AG04449 (cell line): ENCODE data around the gene CST4.
A peak's percentile ranks its signal among the peaks of the same experiment; 100 is the strongest.

Source experiments
- CTCF ChIA-PET: fragments of 350-600 bp; formaldehyde crosslinking; extraction: SDS; loops from one replicate; lab custom pipeline; 2021; ENCODE audit warnings: antibody characterized with exemption; lab: Yijun Ruan, JAX
- POLR2A ChIA-PET: fragments of 400-600, 350-600 bp; formaldehyde crosslinking; extraction: SDS; loops from one replicate; lab custom pipeline; 2020; ENCODE audit warnings: antibody characterized with exemption, inconsistent platforms; lab: Yijun Ruan, JAX
- DNase-seq: peaks from one replicate; pipeline ENCODE4 v3.0.0-alpha.2; 2010; ENCODE audit warnings: low read depth, low spot score
- H3K4me3 ChIP-seq: 2 replicates; pipeline ENCODE4 v1.5.1; 2011; ENCODE audit warnings: low read depth, mild to moderate bottlenecking, control low read depth, low read length
- TF ChIP-seq, protein P1 (sequence below): IDR thresholded peaks from one replicate; pipeline ENCODE4 v1.5.1; 2011; ENCODE audit warnings: mild to moderate bottlenecking, moderate library complexity, low read length, control low read depth, inconsistent platforms; ENCODE audit not compliant: insufficient read depth; ENCODE audit errors: missing control alignments

The CST4 gene

DNA sequence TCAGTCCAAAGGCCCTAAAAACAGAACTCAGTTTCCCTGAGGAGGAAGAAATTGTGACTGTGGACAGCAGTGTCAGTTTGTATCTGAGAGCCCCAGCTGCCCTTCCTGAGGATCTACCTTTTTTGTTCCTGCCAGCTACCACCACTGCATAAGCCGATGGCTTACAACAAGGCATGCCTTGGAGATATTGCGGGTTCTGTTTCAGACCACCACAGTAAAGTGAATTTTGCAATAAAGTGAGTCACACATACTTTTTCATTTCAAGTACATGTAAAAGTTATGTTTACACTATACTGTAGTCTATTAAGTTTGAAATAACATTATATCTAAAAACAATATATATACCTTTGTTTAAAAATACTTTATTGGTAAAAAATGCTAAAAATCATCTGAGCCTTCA, 41.5 kb downstream of the CST4 start:
- CTCF ChIA-PET, result no interaction called here

DNA sequence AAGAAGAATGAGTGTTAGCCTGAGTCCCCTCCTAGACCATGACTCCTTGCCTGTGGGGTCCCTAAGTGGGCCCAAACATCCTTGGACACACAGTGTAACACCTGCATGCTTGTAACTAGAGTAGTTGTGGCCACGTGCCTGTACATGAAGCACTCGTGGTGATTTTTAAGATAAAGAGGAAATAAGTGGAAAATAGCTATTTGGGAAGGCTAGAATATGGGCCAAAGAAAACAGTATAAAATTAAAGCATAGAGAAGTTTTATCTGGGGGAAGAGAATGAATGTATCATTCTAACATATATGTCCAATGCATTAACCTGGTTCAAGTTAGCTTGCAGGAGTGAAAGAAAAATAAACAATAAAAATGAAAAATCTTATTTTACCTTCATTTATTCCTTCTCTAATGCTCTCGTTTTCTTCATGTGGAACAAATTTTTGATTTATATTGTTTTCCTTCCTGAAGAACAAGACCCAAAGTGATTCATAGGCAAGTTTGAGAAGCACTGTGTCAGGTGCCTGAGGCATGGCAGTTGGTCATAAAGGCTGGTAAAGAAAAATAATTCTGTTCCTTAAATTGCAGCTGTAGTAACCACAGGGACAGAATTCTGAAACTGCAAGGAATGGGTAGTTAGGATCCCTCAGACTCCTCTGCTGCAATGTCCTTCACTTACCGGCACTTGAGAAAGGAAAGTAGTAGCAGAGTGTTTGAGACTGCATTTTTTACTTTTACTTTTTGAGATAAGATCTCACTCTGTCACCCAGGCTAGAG, 42.5 kb downstream of the CST4 start:
- ChIA-PET POLR2A (no interaction called here), CTCF (no interaction called here)
- DNase-seq, result no peak

More for the DNA sequence above, 41.5 kb downstream of the CST4 start:
- DNase-seq, result no peak
- no peak overlapping the region for H3K4me3 ChIP-seq
- TF ChIP-seq, protein P1, sequence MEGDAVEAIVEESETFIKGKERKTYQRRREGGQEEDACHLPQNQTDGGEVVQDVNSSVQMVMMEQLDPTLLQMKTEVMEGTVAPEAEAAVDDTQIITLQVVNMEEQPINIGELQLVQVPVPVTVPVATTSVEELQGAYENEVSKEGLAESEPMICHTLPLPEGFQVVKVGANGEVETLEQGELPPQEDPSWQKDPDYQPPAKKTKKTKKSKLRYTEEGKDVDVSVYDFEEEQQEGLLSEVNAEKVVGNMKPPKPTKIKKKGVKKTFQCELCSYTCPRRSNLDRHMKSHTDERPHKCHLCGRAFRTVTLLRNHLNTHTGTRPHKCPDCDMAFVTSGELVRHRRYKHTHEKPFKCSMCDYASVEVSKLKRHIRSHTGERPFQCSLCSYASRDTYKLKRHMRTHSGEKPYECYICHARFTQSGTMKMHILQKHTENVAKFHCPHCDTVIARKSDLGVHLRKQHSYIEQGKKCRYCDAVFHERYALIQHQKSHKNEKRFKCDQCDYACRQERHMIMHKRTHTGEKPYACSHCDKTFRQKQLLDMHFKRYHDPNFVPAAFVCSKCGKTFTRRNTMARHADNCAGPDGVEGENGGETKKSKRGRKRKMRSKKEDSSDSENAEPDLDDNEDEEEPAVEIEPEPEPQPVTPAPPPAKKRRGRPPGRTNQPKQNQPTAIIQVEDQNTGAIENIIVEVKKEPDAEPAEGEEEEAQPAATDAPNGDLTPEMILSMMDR, result no peak
- POLR2A ChIA-PET, result no interaction called here

DNA sequence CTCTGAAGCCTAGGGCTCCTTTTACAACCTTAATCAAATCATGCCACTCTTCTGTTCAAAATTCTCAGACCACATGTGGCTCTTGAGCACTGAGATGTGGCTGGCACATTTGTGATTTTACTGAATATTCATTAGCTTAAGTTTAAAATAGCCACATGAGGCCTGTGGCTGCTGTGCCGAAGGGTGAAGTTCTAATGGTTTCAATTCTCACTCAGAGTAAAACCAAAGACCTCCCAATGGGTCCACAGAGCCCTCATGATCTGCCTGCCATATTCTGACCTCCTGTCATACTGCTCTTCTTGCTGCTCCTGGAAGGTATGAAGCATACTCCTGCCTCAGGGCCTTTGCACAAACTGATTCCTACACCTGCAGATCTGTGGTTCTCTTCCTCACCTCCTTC, 43.3 kb downstream of the CST4 start:
- POLR2A ChIA-PET, result no interaction called here
- CTCF ChIA-PET, result no interaction called here
- no peak for DNase-seq
- TF ChIP-seq, protein P1, result no peak
- no peak overlapping the region for H3K4me3 ChIP-seq

More for the DNA sequence above, 42.5 kb downstream of the CST4 start:
- H3K4me3 ChIP-seq, result no peak overlapping the region
- TF ChIP-seq, protein P1, result no peak

DNA sequence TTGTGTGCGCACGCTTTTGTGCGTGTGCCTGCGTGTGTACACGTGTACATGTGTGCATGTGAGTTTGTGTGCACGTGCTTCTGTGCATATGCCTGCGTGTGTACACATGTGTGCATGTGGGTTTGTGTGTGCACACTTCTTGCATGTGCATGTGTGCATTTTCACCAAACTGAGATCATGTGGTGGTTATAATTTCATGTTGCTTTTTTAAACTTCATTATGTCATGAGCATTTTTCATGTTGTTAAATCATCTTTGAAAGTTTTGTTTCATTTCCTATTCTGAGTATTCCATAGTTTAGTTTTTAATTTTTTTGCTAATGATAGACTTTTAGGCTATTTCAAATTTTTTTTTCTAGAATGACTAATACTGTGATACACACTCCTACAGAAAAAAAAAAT, 44.7 kb downstream of the CST4 start:
- TF ChIP-seq, protein P1, result no peak
- CTCF ChIA-PET, result no interaction called here

DNA sequence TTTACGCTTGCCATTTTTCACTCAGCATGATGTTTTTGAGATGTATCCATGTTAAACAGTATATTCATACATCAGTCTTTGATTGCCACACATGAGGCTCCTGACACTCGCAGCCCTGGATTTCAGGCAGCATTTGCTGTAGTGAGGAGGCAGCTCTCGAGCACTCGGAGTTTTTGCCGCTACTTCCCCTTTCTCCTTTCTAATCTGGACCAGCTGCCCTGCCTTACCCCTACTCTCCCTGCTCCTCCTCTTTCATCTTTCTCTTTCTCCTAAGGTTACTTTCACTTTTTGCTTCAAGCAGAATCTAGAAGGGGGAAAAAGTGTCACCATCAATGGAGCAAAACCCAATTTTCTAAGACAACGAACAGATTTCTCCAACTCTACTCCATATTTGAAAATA, 45.2 kb downstream of the CST4 start:
- DNase-seq, result no peak
- ChIA-PET POLR2A (no interaction called here), CTCF (interaction anchor here (0.6 kb wide), 1 partner anchor 15 kb away, joined by 3 read pairs; no protein-coding TSS in a partner anchor)
- TF ChIP-seq, protein P1, result no peak
- H3K4me3 ChIP-seq, result no peak overlapping the region

More for the DNA sequence above, 44.7 kb downstream of the CST4 start:
- no peak for DNase-seq
- H3K4me3 ChIP-seq, result no peak overlapping the region
- POLR2A ChIA-PET, result no interaction called here

DNA sequence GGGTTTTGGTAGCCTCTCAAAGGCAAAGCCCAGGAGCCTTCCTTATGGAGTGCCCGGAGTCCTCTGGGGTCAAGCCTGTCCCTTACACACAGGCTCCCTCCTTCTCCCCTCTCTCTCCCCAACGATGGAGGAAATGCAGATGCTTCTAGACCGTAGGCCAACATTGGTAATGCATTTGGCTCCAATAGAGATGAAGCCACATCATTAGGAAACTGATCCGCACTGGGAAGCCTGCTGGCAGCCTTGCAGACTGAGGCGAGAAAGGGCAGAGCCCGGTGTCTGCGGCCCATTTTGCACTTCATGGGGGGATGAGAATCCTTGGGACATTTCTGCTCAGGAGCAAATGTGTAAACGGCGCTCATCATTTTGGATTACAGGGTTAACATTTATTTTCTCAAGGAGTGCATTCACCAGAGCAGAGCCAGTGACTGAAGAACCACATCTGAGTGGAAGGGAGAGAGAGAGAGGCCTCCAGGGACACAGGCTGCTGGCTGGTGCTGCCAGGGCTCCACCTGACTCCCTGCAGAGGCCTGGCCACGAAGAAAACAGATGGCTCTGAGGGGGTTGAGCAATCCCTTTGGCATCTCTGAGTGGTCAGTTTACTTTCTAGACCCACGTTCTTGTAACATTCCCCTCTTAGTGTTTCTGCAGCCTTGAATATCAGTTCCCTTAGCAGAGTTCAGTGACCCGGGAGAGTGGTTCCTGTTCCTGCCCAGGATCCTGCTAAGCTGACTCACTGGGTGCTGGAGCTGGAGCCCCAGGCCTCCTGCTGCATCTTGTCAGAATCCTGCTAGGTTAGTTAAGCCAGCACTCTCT, 46.7 kb downstream of the CST4 start:
- ChIA-PET POLR2A (no interaction called here), CTCF (interaction anchor here (1.0 kb wide), 1 partner anchor 198 kb away, joined by 3 read pairs; no protein-coding TSS in a partner anchor)
- peak; percentile 31 for DNase-seq
- TF ChIP-seq, protein P1, result no peak
- no peak overlapping the region for H3K4me3 ChIP-seq
